Liver (tissue), 5 donors: ENCODE data around the gene KRTAP1-3. TPM values are rescaled to one million over a fixed set of nuclear protein-coding genes. Genes with fewer than 3 reads are reported as not detected.

Experiments
- polyA plus RNA-seq, 2 donors: library from polyadenylated mRNA; stranded (reverse) in 1 of 2; unstranded in 1 of 2; fragments of 200-250 nt in 1 of 2; fragments of >200 nt in 1 of 2; fragmentation: Nextera tagmentation in 1 of 2; extraction: Ambion mirVana in 1 of 2; gene quantifications; one replicate each; pipeline versions ENCODE4 v1.2.1 to v1.2.3, GENCODE V29; 2013 to 2015
- small RNA-seq: library from RNA; depleted of rRNA; stranded (forward); fragments of <200 nt; gene quantifications from one replicate; pipeline ENCODE3, GENCODE V24; 2014
- total RNA-seq, 2 donors: library from RNA; depleted of rRNA; stranded (reverse); fragments of >200 nt; gene quantifications; one replicate each; pipeline ENCODE4 v1.2.3, GENCODE V29; 2014
- donor health status: healthy.
- donor health status: healthy.
- donor health status: healthy.

KRTAP1-3 gene
- total and polyA plus RNA-seq, 4 donors, result not detected

Small RNAs within 50 kb of the gene (small RNA-seq; reads per million reads assigned to genes)
- gene KRTAP3-4P, result not detected

Other genes starting within 250 kb of the KRTAP1-3 start
Only the 30 nearest of the 37 such genes appear.
- gene KRT12, start 167.7 kb downstream of the KRTAP1-3 start, total RNA-seq, result not detected
- not detected for gene KRT12, start 167.7 kb downstream of the KRTAP1-3 start, polyA plus RNA-seq
- not detected for gene KRT20, start 149.6 kb downstream of the KRTAP1-3 start, total RNA-seq
- not detected for gene KRT20, start 149.6 kb downstream of the KRTAP1-3 start, polyA plus RNA-seq
- gene KRT23, start 97.2 kb downstream of the KRTAP1-3 start, total RNA-seq, result 1 to 10 TPM in 1 of 2 donors, under 1 TPM in 1; 0.09 to 1.3 TPM
- gene KRT23, start 97.2 kb downstream of the KRTAP1-3 start, polyA plus RNA-seq, result under 1 TPM in 1 of 2 donors, not detected in 1; 0.24 TPM
- not detected for gene KRT39, start 67.9 kb downstream of the KRTAP1-3 start, total RNA-seq
- gene KRT39, start 67.9 kb downstream of the KRTAP1-3 start, polyA plus RNA-seq, result not detected
- gene KRT40, start 50.5 kb downstream of the KRTAP1-3 start, total RNA-seq, result not detected
- not detected for gene KRT40, start 50.5 kb downstream of the KRTAP1-3 start, polyA plus RNA-seq
- not detected for gene KRTAP3-3, start 40.7 kb downstream of the KRTAP1-3 start, total RNA-seq
- gene KRTAP3-3, start 40.7 kb downstream of the KRTAP1-3 start, polyA plus RNA-seq, result not detected
- not detected for gene KRTAP3-2, start 35.0 kb downstream of the KRTAP1-3 start, total RNA-seq
- gene KRTAP3-2, start 35.0 kb downstream of the KRTAP1-3 start, polyA plus RNA-seq, result not detected
- gene KRTAP3-1, start 25.7 kb downstream of the KRTAP1-3 start, total RNA-seq, result not detected
- gene KRTAP3-1, start 25.7 kb downstream of the KRTAP1-3 start, polyA plus RNA-seq, result not detected
- not detected for gene KRTAP1-5, start 7.7 kb downstream of the KRTAP1-3 start, total RNA-seq
- not detected for gene KRTAP1-5, start 7.7 kb downstream of the KRTAP1-3 start, polyA plus RNA-seq
- gene KRTAP1-4, start 4.7 kb downstream of the KRTAP1-3 start, total RNA-seq, result not detected
- not detected for gene KRTAP1-4, start 4.7 kb downstream of the KRTAP1-3 start, polyA plus RNA-seq
- not detected for gene KRTAP1-1, start 6.6 kb upstream of the KRTAP1-3 start, total RNA-seq
- not detected for gene KRTAP1-1, start 6.6 kb upstream of the KRTAP1-3 start, polyA plus RNA-seq
- not detected for gene KRTAP2-1, start 12.4 kb upstream of the KRTAP1-3 start, total RNA-seq
- not detected for gene KRTAP2-1, start 12.4 kb upstream of the KRTAP1-3 start, polyA plus RNA-seq
- not detected for gene KRTAP2-2, start 20.4 kb upstream of the KRTAP1-3 start, total RNA-seq
- not detected for gene KRTAP2-2, start 20.4 kb upstream of the KRTAP1-3 start, polyA plus RNA-seq
- not detected for gene KRTAP2-3, start 25.2 kb upstream of the KRTAP1-3 start, total RNA-seq
- not detected for gene KRTAP2-3, start 25.2 kb upstream of the KRTAP1-3 start, polyA plus RNA-seq
- not detected for gene KRTAP2-4, start 31.0 kb upstream of the KRTAP1-3 start, total RNA-seq
- not detected for gene KRTAP2-4, start 31.0 kb upstream of the KRTAP1-3 start, polyA plus RNA-seq
- not detected for gene KRTAP4-7, start 49.3 kb upstream of the KRTAP1-3 start, total RNA-seq
- gene KRTAP4-7, start 49.3 kb upstream of the KRTAP1-3 start, polyA plus RNA-seq, result not detected
- gene KRTAP4-8, start 63.3 kb upstream of the KRTAP1-3 start, total RNA-seq, result not detected
- gene KRTAP4-8, start 63.3 kb upstream of the KRTAP1-3 start, polyA plus RNA-seq, result not detected
- not detected for gene KRTAP4-16, start 67.3 kb upstream of the KRTAP1-3 start, total RNA-seq
- gene KRTAP4-16, start 67.3 kb upstream of the KRTAP1-3 start, polyA plus RNA-seq, result not detected
- not detected for gene KRTAP4-9, start 70.5 kb upstream of the KRTAP1-3 start, total RNA-seq
- not detected for gene KRTAP4-9, start 70.5 kb upstream of the KRTAP1-3 start, polyA plus RNA-seq
- gene KRTAP4-11, start 83.5 kb upstream of the KRTAP1-3 start, total RNA-seq, result not detected
- not detected for gene KRTAP4-11, start 83.5 kb upstream of the KRTAP1-3 start, polyA plus RNA-seq
- not detected for gene KRTAP4-12, start 89.3 kb upstream of the KRTAP1-3 start, total RNA-seq
- gene KRTAP4-12, start 89.3 kb upstream of the KRTAP1-3 start, polyA plus RNA-seq, result not detected
- not detected for gene KRTAP4-6, start 105.7 kb upstream of the KRTAP1-3 start, total RNA-seq
- not detected for gene KRTAP4-6, start 105.7 kb upstream of the KRTAP1-3 start, polyA plus RNA-seq
- gene KRTAP4-5, start 115.0 kb upstream of the KRTAP1-3 start, total RNA-seq, result not detected
- not detected for gene KRTAP4-5, start 115.0 kb upstream of the KRTAP1-3 start, polyA plus RNA-seq
- gene KRTAP4-4, start 125.9 kb upstream of the KRTAP1-3 start, total RNA-seq, result not detected
- gene KRTAP4-4, start 125.9 kb upstream of the KRTAP1-3 start, polyA plus RNA-seq, result not detected
- gene KRTAP4-3, start 133.3 kb upstream of the KRTAP1-3 start, total RNA-seq, result not detected
- gene KRTAP4-3, start 133.3 kb upstream of the KRTAP1-3 start, polyA plus RNA-seq, result not detected
- not detected for gene KRTAP4-2, start 143.3 kb upstream of the KRTAP1-3 start, total RNA-seq
- gene KRTAP4-2, start 143.3 kb upstream of the KRTAP1-3 start, polyA plus RNA-seq, result not detected
- not detected for gene KRTAP4-1, start 150.0 kb upstream of the KRTAP1-3 start, total RNA-seq
- not detected for gene KRTAP4-1, start 150.0 kb upstream of the KRTAP1-3 start, polyA plus RNA-seq
- not detected for gene KRTAP9-1, start 155.0 kb upstream of the KRTAP1-3 start, total RNA-seq
- not detected for gene KRTAP9-1, start 155.0 kb upstream of the KRTAP1-3 start, polyA plus RNA-seq
- gene KRTAP9-2, start 191.8 kb upstream of the KRTAP1-3 start, total RNA-seq, result not detected
- gene KRTAP9-2, start 191.8 kb upstream of the KRTAP1-3 start, polyA plus RNA-seq, result not detected
- gene KRTAP9-3, start 197.6 kb upstream of the KRTAP1-3 start, total RNA-seq, result not detected
- not detected for gene KRTAP9-3, start 197.6 kb upstream of the KRTAP1-3 start, polyA plus RNA-seq